Activated naive CD4-positive, alpha-beta T cell treated with anti-CD3 and anti-CD28 coated beads for 36 hours (primary cell): ENCODE results near the gene RBBP6. TPM values are rescaled to one million over a fixed set of nuclear protein-coding genes. Genes with fewer than 3 reads are reported as not detected.
"Not testable (repeated sequence)": the region's sequence is repeated elsewhere in the genome, so short reads cannot be mapped to it uniquely, and the experiment has no call there.

Experiments
- CTCF ChIA-PET: fragments of 350-600 bp; sonication (Branson Sonifier 250); formaldehyde crosslinking; loops from one replicate; lab custom pipeline; 2021; ENCODE audit warnings: antibody characterized with exemption; lab: Charles Lee
- DNase-seq: peaks from one replicate; pipeline ENCODE4 v3.0.0-alpha.2; 2020
- H3K27ac Mint-ChIP-seq: one replicate; pipeline ENCODE4 v1.8.0; 2021; ENCODE audit warnings: mild to moderate bottlenecking, mixed read lengths
- H3K27me3 Mint-ChIP-seq: one replicate; pipeline ENCODE4 v1.8.0; 2021; ENCODE audit warnings: low read depth, mixed read lengths
- H3K36me3 Mint-ChIP-seq: one replicate; pipeline ENCODE4 v1.8.0; 2021; ENCODE audit warnings: low read depth, mixed read lengths
- H3K4me1 Mint-ChIP-seq: one replicate; pipeline ENCODE4 v1.8.0; 2021; ENCODE audit warnings: low read depth, mixed read lengths
- H3K4me3 Mint-ChIP-seq: one replicate; pipeline ENCODE4 v1.8.0; 2021; ENCODE audit warnings: mild to moderate bottlenecking, moderate library complexity, mixed read lengths
- H3K9me3 Mint-ChIP-seq: one replicate; pipeline ENCODE4 v1.8.0; 2021; ENCODE audit warnings: mixed read lengths
- intact Hi-C: fragments of 100-400 bp; cut with micrococcal nuclease; formaldehyde crosslinking; loops from one replicate; pipeline ENCODE4 v1.15.1; 2023
- total RNA-seq, 2 experiments: library from RNA; stranded (reverse); gene quantifications; one replicate each; pipeline ENCODE4 v1.2.3, GENCODE V29; 2021

The RBBP6 gene
- total RNA-seq, 2 experiments from 2014 or later, result 64.4 to 65.0 TPM

- intact Hi-C loops, result no loop called here
- Mint-ChIP-seq H3K27ac (no peak overlapping the region), H3K9me3 (peaks cover 39% of the 10 kb centered on the region), H3K27me3 (no peaks in the 10 kb centered on the region), H3K4me1 (peaks cover 6% of the 10 kb centered on the region), H3K36me3 (peaks cover 56% of the 10 kb centered on the region), H3K4me3 (no peak overlapping the region)
- no peak for DNase-seq
- CTCF ChIA-PET, result no interaction called here
Measured at GRCh38 chr16:24572069-24572468, 32.7 kb downstream of the RBBP6 start.

GRCh38 chr16:24573141-24573540 lies 33.8 kb downstream of the RBBP6 start:
- intact Hi-C loops, result no loop called here
- CTCF ChIA-PET, result no interaction called here
- Mint-ChIP-seq H3K4me1 (peaks cover 6% of the 10 kb centered on the region), H3K27me3 (no peaks in the 10 kb centered on the region), H3K4me3 (no peak overlapping the region), H3K27ac (no peak overlapping the region), H3K9me3 (peaks cover 39% of the 10 kb centered on the region), H3K36me3 (peaks cover 47% of the 10 kb centered on the region)
- DNase-seq, result no peak

- peaks cover 30% of the 10 kb centered on the region for H3K36me3 Mint-ChIP-seq
- H3K27ac Mint-ChIP-seq, H3K4me3 Mint-ChIP-seq, CTCF ChIA-PET, H3K4me1 Mint-ChIP-seq, H3K27me3 Mint-ChIP-seq, intact Hi-C loops, DNase-seq: not testable (repeated sequence)
- peaks cover 30% of the 10 kb centered on the region for H3K9me3 Mint-ChIP-seq
Measured at GRCh38 chr16:24574515-24575485, 35.4 kb downstream of the RBBP6 start.

- H3K4me1 Mint-ChIP-seq, H3K27ac Mint-ChIP-seq, H3K27me3 Mint-ChIP-seq, intact Hi-C loops, DNase-seq, H3K4me3 Mint-ChIP-seq, CTCF ChIA-PET: not testable (repeated sequence)
- H3K36me3 Mint-ChIP-seq, result peaks cover 22% of the 10 kb centered on the region
- H3K9me3 Mint-ChIP-seq, result peaks cover 22% of the 10 kb centered on the region
Measured at GRCh38 chr16:24575791-24576190, 36.4 kb downstream of the RBBP6 start.

GRCh38 chr16:24577167-24577566 lies 37.8 kb downstream of the RBBP6 start:
- DNase-seq, result no peak
- intact Hi-C loops, result no loop called here
- Mint-ChIP-seq H3K27ac (no peak overlapping the region), H3K27me3 (no peaks in the 10 kb centered on the region), H3K36me3 (peaks cover 8% of the 10 kb centered on the region), H3K9me3 (peaks cover 10% of the 10 kb centered on the region), H3K4me3 (no peak overlapping the region), H3K4me1 (no peaks in the 10 kb centered on the region)
- CTCF ChIA-PET, result interaction anchor here (0.6 kb wide), 1 partner anchor 189 kb away, joined by 3 read pairs; no protein-coding TSS in a partner anchor

GRCh38 chr16:24580665-24581064 lies 41.3 kb downstream of the RBBP6 start:
- H3K4me3 Mint-ChIP-seq, result no peak overlapping the region
- H3K27ac Mint-ChIP-seq, result no peak overlapping the region
- H3K27me3 Mint-ChIP-seq, result peaks cover 6% of the 10 kb centered on the region
- CTCF ChIA-PET, result interaction anchor here (0.7 to 2.1 kb wide), 3 partner anchors 16 to 156 kb away, joined by 3 to 4 read pairs (median 3); no protein-coding TSS in a partner anchor
- DNase-seq, result no peak
- no peaks in the 10 kb centered on the region for H3K9me3 Mint-ChIP-seq
- intact Hi-C loops, result loop anchor here (2.0 to 5.0 kb wide), 2 partner anchors 88 to 227 kb away; no protein-coding TSS in a partner anchor
- H3K36me3 Mint-ChIP-seq, result no peaks in the 10 kb centered on the region
- peaks cover 5% of the 10 kb centered on the region for H3K4me1 Mint-ChIP-seq

- Mint-ChIP-seq H3K36me3 (no peaks in the 10 kb centered on the region), H3K4me1 (peaks cover 6% of the 10 kb centered on the region), H3K4me3 (no peak overlapping the region), H3K9me3 (no peaks in the 10 kb centered on the region), H3K27me3 (peaks cover 11% of the 10 kb centered on the region), H3K27ac (no peak overlapping the region)
- intact Hi-C loops, result loop anchor here (5.0 kb wide), 1 partner anchor 224 kb away; no protein-coding TSS in a partner anchor
- no peak for DNase-seq
- CTCF ChIA-PET, result no interaction called here
Measured at GRCh38 chr16:24583494-24583893, 44.1 kb downstream of the RBBP6 start.

- intact Hi-C loops, result no loop called here
- H3K4me3 Mint-ChIP-seq, result no peak overlapping the region
Measured at GRCh38 chr16:24589997-24590396, 50.6 kb downstream of the RBBP6 start.

GRCh38 chr16:24598777-24599437 lies 59.5 kb downstream of the RBBP6 start:
- CTCF ChIA-PET, result interaction anchor here (1.6 kb wide), 1 partner anchor 82 kb away, joined by 3 read pairs; no protein-coding TSS in a partner anchor
- H3K27me3 Mint-ChIP-seq, result peaks cover 16% of the 10 kb centered on the region
- H3K4me1 Mint-ChIP-seq, result no peaks in the 10 kb centered on the region
- H3K9me3 Mint-ChIP-seq, result no peaks in the 10 kb centered on the region
- DNase-seq, result no peak
- intact Hi-C loops, result no loop called here
- no peak overlapping the region for H3K27ac Mint-ChIP-seq
- H3K36me3 Mint-ChIP-seq, result peaks cover 3% of the 10 kb centered on the region
- no peak overlapping the region for H3K4me3 Mint-ChIP-seq

More at GRCh38 chr16:24589997-24590396, 50.6 kb downstream of the RBBP6 start:
- Mint-ChIP-seq H3K36me3 (no peaks in the 10 kb centered on the region), H3K27me3 (peaks cover 17% of the 10 kb centered on the region), H3K4me1 (peaks cover 6% of the 10 kb centered on the region), H3K9me3 (no peaks in the 10 kb centered on the region), H3K27ac (no peak overlapping the region)
- CTCF ChIA-PET, result no interaction called here
- DNase-seq, result no peak

- H3K4me3 Mint-ChIP-seq, result peak overlapping the region; percentile 55
- intact Hi-C loops, result no loop called here
- CTCF ChIA-PET, result interaction anchor here (1.7 kb wide), 1 partner anchor 80 kb away, joined by 4 read pairs; no protein-coding TSS in a partner anchor
- H3K27me3 Mint-ChIP-seq, result peaks cover 51% of the 10 kb centered on the region
- no peaks in the 10 kb centered on the region for H3K9me3 Mint-ChIP-seq
- H3K4me1 Mint-ChIP-seq, result peaks cover 16% of the 10 kb centered on the region
- no peaks in the 10 kb centered on the region for H3K36me3 Mint-ChIP-seq
- no peak for DNase-seq
- no peak overlapping the region for H3K27ac Mint-ChIP-seq
Measured at GRCh38 chr16:24609417-24609739, 70.0 kb downstream of the RBBP6 start.

GRCh38 chr16:24609740-24610415 lies 70.5 kb downstream of the RBBP6 start:
- intact Hi-C loops, result no loop called here
- Mint-ChIP-seq H3K36me3 (no peaks in the 10 kb centered on the region), H3K27me3 (peaks cover 52% of the 10 kb centered on the region), H3K4me1 (peaks cover 16% of the 10 kb centered on the region), H3K27ac (no peak overlapping the region), H3K9me3 (no peaks in the 10 kb centered on the region), H3K4me3 (peak overlapping the region; percentile 55)
- CTCF ChIA-PET, result interaction anchor here (1.7 kb wide), 1 partner anchor 80 kb away, joined by 4 read pairs; no protein-coding TSS in a partner anchor
- peak; percentile 46 for DNase-seq

- CTCF ChIA-PET, result interaction anchor here (0.5 to 1.7 kb wide), 2 partner anchors 79 to 260 kb away, joined by 3 to 4 read pairs; no protein-coding TSS in a partner anchor
- H3K9me3 Mint-ChIP-seq, result no peaks in the 10 kb centered on the region
- no peak overlapping the region for H3K27ac Mint-ChIP-seq
- H3K4me3 Mint-ChIP-seq, result peak overlapping the region; percentile 55
- H3K27me3 Mint-ChIP-seq, result peaks cover 52% of the 10 kb centered on the region
- peaks cover 16% of the 10 kb centered on the region for H3K4me1 Mint-ChIP-seq
- DNase-seq, result peak; percentile 35
- H3K36me3 Mint-ChIP-seq, result no peaks in the 10 kb centered on the region
- intact Hi-C loops, result no loop called here
Measured at GRCh38 chr16:24610416-24610755, 71.0 kb downstream of the RBBP6 start.
